Thoracic aorta (tissue), 2 donors: ENCODE results near the gene EXOC4. TPM values are rescaled to one million over a fixed set of nuclear protein-coding genes. Genes with fewer than 3 reads are reported as not detected.

Source experiments
- ATAC-seq: fragments of 150-250 bp; one replicate; pipeline ENCODE4 v1.8.0; 2017; ENCODE audit warnings: low read depth; ENCODE audit not compliant: insufficient number of reproducible peaks, low FRiP score
- DNase-seq: peaks from one replicate; pipeline ENCODE4 v3.0.0-alpha.2; 2020; ENCODE audit warnings: low spot score
- H3K27ac ChIP-seq, 2 donors: fragments of 200-600 bp; sonication (generic); 1 replicate in 1 of 2; 2 replicates in 1 of 2; pipeline ENCODE4 v1.5.1; 2016; ENCODE audit warnings: mild to moderate bottlenecking in 2 of 2, moderate library complexity in 2 of 2
- H3K27me3 ChIP-seq: fragments of 200-600 bp; sonication (generic); replicated peaks from 2 replicates; pipeline ENCODE4 v1.6.0; 2016; ENCODE audit warnings: mild to moderate bottlenecking; ENCODE audit not compliant: insufficient read depth
- H3K36me3 ChIP-seq: fragments of 200-600 bp; sonication (generic); one replicate; pipeline ENCODE4 v1.5.1; 2016
- H3K4me1 ChIP-seq, 2 donors: fragments of 200-600 bp; sonication (generic); 1 replicate in 1 of 2; 2 replicates in 1 of 2; pipeline versions ENCODE4 v1.5.1 to v1.6.0; 2016; ENCODE audit warnings: low read depth in 2 of 2, mild to moderate bottlenecking in 1 of 2; ENCODE audit not compliant: control insufficient read depth in 1 of 2
- H3K4me3 ChIP-seq: fragments of 200-600 bp; sonication (generic); 2 replicates; pipeline ENCODE4 v1.5.1; 2016; ENCODE audit warnings: mild to moderate bottlenecking
- H3K9me3 ChIP-seq: fragments of 200-600 bp; sonication (generic); 2 replicates; pipeline ENCODE4 v1.5.1; 2016
- total RNA-seq, 2 donors: library from RNA; depleted of rRNA; stranded (reverse); fragments of >200 nt; gene quantifications; one replicate each; pipeline versions ENCODE4 v1.1.0 to v1.2.3, GENCODE V29; 2016
- TF ChIP-seq, protein P1 (sequence below): fragments of 200-600 bp; sonication (generic); IDR thresholded peaks from one replicate; pipeline ENCODE4 v1.5.1; 2019; ENCODE audit warnings: antibody characterized with exemption

The EXOC4 gene
- total RNA-seq, 2 donors from 2014 or later = 65.3 to 72.8 TPM

- TF ChIP-seq, protein P1, sequence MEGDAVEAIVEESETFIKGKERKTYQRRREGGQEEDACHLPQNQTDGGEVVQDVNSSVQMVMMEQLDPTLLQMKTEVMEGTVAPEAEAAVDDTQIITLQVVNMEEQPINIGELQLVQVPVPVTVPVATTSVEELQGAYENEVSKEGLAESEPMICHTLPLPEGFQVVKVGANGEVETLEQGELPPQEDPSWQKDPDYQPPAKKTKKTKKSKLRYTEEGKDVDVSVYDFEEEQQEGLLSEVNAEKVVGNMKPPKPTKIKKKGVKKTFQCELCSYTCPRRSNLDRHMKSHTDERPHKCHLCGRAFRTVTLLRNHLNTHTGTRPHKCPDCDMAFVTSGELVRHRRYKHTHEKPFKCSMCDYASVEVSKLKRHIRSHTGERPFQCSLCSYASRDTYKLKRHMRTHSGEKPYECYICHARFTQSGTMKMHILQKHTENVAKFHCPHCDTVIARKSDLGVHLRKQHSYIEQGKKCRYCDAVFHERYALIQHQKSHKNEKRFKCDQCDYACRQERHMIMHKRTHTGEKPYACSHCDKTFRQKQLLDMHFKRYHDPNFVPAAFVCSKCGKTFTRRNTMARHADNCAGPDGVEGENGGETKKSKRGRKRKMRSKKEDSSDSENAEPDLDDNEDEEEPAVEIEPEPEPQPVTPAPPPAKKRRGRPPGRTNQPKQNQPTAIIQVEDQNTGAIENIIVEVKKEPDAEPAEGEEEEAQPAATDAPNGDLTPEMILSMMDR = no peak
- Histone ChIP-seq H3K27me3 (no peaks in the 10 kb centered on the region), H3K27ac (no peak overlapping the region), H3K4me3 (no peak overlapping the region), H3K9me3 (no peaks in the 10 kb centered on the region), H3K4me1 (no peaks in the 10 kb centered on the region), H3K36me3 (no peaks in the 10 kb centered on the region)
- DNase-seq (no peak), ATAC-seq (no peak)
Measured at GRCh38 chr7:133570321-133570720, 317.4 kb downstream of the EXOC4 start.

GRCh38 chr7:133571076-133571475 is 318.2 kb downstream of the EXOC4 start:
- no peak for ATAC-seq
- no peak overlapping the region for H3K27ac ChIP-seq
- TF ChIP-seq, protein P1 = no peak
- H3K27me3 ChIP-seq = no peaks in the 10 kb centered on the region
- no peaks in the 10 kb centered on the region for H3K36me3 ChIP-seq
- H3K4me1 ChIP-seq = no peaks in the 10 kb centered on the region
- no peak overlapping the region for H3K4me3 ChIP-seq
- no peaks in the 10 kb centered on the region for H3K9me3 ChIP-seq
- no peak for DNase-seq

DNA sequence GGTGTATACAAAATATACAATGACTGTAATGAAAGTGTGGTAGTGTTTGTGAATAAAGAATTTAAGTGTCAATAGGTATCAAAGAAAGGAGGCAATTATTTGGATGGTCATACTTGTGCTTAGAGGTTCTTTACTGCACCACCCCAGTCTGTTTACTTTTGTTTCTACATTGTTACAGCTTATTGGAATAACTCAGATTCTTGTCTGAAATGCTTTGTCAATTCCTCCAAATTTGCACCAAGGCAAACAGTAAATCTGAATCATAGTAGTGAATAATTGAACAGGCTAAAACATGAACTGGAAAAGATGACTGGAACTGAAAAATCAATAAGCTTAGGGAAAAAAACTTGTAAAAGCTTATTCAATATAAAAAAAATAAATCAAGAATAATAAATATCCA is 319.2 kb downstream of the EXOC4 start:
- no peak for ATAC-seq
- no peak overlapping the region for H3K4me3 ChIP-seq
- TF ChIP-seq, protein P1 = no peak
- no peaks in the 10 kb centered on the region for H3K36me3 ChIP-seq
- H3K27ac ChIP-seq = no peak overlapping the region
- no peak for DNase-seq
- no peaks in the 10 kb centered on the region for H3K4me1 ChIP-seq
- no peaks in the 10 kb centered on the region for H3K27me3 ChIP-seq
- H3K9me3 ChIP-seq = no peaks in the 10 kb centered on the region

- Histone ChIP-seq H3K9me3 (no peaks in the 10 kb centered on the region), H3K36me3 (no peaks in the 10 kb centered on the region), H3K27me3 (no peaks in the 10 kb centered on the region), H3K4me3 (no peak overlapping the region), H3K27ac (no peak overlapping the region), H3K4me1 (no peaks in the 10 kb centered on the region)
- ATAC-seq (no peak), DNase-seq (no peak)
- TF ChIP-seq, protein P1 = no peak
Measured at GRCh38 chr7:133572843-133573242, 320.0 kb downstream of the EXOC4 start.

DNA sequence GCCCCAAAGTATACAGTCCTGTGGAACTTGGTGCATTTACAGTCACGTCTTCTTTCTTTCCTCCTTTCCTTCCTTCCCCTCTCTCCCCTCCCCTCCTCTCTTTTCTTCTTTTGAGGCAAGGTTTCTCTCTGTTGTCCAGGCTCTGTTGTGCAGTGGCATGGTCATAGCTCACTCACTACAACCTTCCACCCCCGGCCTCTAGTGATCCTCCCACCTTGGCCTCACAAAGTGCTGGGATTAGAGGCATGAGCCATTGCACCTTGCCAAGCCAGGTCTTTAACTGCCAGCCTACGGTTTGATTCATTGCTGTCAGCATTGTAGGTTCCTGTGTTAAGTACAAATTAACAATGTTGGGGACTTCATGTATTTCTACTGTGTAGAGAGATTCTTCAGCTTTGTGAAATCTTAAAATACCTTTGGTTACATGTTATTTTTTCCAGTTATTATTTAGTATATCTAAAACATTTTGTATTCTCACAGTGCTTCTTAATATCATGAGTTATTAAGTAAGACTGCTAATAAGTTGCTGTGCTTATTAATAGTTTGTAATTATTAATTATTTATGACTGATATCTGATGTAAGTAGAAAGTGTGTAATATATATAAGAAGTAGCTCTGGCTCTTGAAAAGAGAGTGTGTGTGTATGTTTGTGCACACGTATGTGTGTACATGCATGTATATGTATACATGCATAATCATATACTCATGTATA is 320.8 kb downstream of the EXOC4 start:
- Histone ChIP-seq H3K9me3 (no peaks in the 10 kb centered on the region), H3K36me3 (no peaks in the 10 kb centered on the region), H3K4me1 (no peaks in the 10 kb centered on the region), H3K27me3 (no peaks in the 10 kb centered on the region), H3K4me3 (no peak overlapping the region), H3K27ac (no peak overlapping the region)
- TF ChIP-seq, protein P1 = no peak
- DNase-seq (no peak), ATAC-seq (no peak)
